Measurements from ENCODE around the gene PPARG.

DNA sequence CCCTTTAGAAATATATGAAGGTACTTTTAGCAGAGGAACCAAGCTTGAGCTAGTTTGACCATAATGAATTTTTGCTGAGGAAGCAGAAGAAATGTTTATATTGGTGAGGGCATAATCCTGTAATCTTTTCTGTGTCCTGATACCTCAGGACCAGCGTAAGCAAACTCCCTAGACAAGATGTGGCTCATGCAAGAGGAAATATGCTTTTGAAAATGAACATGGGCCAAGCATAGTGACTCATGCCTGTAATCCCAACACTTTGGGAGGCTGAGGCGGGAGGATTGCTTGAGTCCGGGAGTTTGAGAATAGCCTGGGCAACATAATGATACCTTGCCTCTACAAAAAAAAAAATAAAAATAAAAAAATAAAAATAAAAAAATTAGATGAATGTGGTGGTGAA lies 78.5 kb downstream of the PPARG start:
- TF ChIP-seq CTCF (IDR thresholded peaks at IDR 0.05; ENCODE audit: borderline replicate concordance, extremely low read depth, low read length, poor library complexity, severe bottlenecking) (no peak), EZH2 (IDR thresholded peaks at IDR 0.05; ENCODE audit: borderline replicate concordance, low read depth, low read length, severe bottlenecking) (no peak)
